Right forelimb (tissue), 1 donor: ENCODE measurements around the gene NGFR.

Experiments
- DNase-seq: peaks from one replicate; pipeline ENCODE4 v3.0.0-alpha.2; 2018

The NGFR gene

GRCh38 chr17:49494986-49495841 is at the start of gene NGFR:
NGFR (plus strand) TSS chr17:49495293; CDS start chr17:49495418, 125 bp downstream.
- DNase-seq: peak; percentile 85

- DNase-seq: no peak
Observed at GRCh38 chr17:49445591-49445990, 49.5 kb upstream of the NGFR start.

GRCh38 chr17:49447628-49448302 is 47.3 kb upstream of the NGFR start:
- no peak for DNase-seq

DNA sequence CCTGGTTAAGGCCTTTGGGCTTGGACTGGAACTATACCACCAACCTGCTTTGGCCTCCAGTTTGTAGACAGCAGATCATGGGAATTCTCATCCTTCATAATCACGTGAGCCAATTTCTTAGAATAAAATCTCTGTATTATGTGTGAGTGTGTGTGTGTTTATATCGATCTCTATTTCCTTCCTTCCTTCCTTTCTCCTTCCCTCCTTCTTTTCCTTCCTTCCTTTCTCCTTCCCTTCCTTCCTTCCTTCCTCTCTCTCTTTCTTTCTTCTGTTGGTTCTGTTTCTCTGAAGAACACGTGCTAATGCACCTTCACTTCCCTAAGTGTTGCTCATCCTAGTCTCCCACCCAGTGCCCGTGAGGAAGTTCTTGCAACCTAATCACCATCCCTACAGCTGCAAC is 44.9 kb upstream of the NGFR start:
- no peak for DNase-seq

DNA sequence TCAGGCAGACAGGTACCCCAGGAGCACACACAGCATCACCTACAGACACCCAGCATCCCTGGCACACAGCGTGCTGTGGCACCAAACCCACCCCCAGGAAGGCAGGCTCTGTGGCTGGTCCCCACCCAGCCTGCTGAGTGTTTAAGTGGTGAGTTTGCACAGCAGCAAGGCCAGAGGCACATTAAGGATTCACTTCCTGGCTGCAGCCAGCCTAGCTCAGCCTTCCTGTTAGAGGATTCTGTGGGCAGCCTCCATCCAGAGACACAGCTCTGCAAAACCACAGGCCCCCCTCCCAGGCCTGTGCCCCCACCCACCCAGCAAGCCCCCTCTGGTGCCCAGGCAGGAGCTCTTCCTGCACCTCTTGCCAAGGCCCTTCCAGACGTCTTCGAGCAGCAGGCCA is 44.4 kb upstream of the NGFR start:
- peak; percentile 44 for DNase-seq

GRCh38 chr17:49452201-49452600 is 42.9 kb upstream of the NGFR start:
- DNase-seq: no peak

DNA sequence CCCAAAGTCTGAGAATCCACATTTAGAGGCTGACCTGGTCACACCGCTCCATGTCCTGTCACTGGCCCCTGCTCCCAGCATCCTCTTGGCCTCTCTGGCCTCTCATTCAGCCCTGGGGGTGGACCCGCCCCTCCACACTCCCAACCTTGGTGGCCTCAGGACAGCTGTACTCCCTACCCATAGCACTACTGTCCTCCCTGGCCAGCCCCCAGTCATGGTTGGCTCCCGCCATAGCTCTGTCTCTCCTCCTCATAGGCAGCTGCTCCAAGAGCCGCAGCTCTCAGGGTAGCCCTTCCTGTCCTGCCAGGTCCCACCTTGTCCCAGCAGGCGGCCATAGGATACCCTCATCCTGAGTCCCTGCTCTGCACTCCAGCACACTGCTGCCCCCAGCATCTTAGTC is 42.4 kb upstream of the NGFR start:
- DNase-seq: no peak

DNA sequence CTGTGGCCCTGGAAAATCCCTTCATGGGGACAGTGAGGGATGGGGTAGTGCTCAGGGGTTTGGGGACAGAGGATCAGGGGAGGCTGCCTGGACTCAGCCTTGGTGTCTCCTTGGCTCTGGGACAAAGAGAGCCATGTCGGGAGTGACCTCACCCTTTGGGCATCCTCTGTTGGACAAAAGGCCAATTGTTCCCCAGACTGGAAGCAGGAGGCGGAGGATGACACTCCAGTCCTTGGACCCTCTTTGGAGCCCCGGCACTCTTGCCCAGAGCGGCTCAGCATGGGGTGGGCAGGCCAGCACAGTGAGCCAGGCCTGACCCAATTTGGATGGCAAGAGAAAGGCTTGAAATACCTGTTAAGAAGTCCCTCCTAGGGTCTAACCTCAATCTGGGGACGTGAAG is 41.0 kb upstream of the NGFR start:
- DNase-seq: no peak

DNA sequence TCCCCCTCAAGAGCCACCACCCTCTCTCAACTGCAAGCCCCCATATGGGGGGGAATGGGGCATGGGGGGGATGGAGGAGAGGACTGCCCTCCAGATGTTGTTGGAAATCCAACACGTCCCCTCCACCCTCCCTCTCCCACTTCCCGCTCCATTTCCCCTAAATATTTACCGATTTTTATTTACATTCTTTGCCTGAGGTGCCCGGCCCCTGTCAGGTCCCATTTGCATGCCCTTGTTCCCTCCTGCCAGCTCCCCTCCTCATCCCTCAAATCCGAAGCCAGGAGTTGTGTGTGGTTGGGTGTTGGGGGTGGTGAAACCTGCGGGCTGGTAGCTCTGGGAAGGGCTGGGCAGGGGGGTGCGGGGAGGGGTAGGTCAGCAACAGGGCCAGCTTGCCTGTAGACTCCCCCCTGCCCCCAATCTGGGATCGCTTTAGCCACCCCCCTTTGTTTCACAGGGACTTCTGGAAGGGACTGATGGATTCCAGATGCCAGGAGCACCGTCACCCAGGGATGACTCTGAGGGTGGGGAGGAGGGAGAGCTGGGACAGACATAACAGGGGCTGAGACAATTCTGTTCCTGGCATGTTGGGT is 39.7 kb upstream of the NGFR start:
- peak; percentile 60 for DNase-seq

- DNase-seq: peak; percentile 73
Observed at GRCh38 chr17:49456183-49456965, 38.7 kb upstream of the NGFR start.

DNA sequence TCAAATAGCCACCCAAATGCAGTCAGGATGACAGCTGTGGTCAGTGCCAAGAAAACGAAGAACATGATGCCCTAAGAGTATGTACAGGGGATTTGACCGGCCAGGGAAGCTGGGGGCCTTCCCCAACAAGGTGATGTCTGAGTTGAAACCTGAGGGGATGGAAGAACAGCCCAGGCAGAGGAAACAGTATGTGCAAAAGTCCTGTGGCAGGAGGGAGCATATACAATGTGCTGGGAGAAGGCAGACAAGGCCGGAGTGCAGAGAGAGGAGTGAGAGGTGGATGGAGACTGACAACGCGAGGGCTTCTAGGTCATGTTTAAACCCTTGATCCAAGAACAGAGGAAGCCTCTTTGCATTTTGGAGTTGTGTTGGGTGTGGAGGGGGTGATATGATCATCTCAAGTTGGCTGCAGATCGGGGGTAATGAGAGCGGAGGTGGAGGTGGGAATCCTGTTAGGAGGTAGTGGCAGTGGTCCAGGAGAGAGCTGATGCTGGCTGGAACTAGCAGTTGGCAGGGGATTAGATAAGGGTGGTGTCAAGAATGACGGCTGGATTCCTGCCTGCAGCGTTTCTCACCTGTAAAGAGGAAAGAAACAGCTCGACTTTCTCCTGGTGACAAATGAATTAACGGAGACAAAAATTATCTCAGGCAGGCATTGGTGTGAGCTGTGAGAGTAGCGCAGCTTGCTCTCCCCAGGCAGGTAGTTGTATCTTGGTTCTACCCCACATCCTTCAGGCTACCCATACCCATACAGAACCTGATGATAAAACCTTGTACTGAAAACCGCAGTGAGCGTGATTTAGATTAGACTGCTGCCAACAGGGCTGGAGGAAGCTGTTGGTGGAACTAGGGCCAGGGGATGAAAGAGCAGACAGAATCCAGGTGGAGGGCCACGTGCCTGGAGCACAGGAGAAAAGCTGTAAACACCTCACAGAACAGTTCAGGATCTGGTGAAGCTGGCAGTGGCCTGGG is 37.2 kb upstream of the NGFR start:
- no peak for DNase-seq

- no peak for DNase-seq
Observed at GRCh38 chr17:49459401-49459984, 35.6 kb upstream of the NGFR start.

GRCh38 chr17:49460401-49460800 is 34.7 kb upstream of the NGFR start:
- DNase-seq: no peak

DNA sequence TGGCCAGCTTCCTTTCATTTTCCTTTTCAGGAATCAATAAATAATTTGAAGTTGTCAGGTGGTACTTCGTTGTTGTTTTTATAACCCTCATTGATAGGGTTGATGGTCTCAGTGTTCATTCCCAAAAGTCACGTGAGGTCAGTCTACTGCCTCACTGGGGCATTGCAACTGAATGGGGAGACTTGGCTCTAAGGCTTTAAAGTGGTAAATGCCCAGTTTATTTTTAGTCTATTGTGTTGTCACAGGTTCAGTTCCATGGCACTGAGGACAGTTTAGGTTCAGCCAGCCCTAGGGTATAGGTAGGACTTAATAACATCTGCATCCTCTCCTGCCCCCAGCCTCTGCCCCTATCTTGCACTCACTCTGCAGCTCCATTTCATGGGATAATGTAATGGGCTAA is 33.5 kb upstream of the NGFR start:
- no peak for DNase-seq

- DNase-seq: no peak
Observed at GRCh38 chr17:49464049-49464448, 31.0 kb upstream of the NGFR start.

GRCh38 chr17:49465331-49465903 is 29.7 kb upstream of the NGFR start:
- peak; percentile 61 for DNase-seq

DNA sequence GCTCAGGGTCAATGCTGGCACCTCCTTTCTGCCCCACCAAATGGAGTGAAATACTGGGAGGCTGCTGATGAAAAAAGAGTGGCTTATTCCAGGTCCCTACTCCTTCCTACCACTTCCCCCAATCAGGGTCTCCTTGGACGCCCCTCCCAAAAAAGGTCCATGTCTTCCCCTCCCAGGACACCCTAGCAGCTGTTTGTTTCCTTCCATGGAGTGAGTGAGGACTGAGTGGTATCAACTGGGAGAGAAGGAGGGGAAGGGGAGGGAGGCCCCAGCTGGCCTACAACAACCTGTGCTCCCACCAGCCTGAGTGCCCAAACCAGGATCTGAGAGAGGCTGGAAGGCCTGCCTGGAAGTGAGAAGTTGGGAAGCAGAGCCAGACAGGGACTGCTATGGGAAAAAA is 28.7 kb upstream of the NGFR start:
- DNase-seq: no peak

- DNase-seq: no peak
Observed at GRCh38 chr17:49467175-49467574, 27.9 kb upstream of the NGFR start.

DNA sequence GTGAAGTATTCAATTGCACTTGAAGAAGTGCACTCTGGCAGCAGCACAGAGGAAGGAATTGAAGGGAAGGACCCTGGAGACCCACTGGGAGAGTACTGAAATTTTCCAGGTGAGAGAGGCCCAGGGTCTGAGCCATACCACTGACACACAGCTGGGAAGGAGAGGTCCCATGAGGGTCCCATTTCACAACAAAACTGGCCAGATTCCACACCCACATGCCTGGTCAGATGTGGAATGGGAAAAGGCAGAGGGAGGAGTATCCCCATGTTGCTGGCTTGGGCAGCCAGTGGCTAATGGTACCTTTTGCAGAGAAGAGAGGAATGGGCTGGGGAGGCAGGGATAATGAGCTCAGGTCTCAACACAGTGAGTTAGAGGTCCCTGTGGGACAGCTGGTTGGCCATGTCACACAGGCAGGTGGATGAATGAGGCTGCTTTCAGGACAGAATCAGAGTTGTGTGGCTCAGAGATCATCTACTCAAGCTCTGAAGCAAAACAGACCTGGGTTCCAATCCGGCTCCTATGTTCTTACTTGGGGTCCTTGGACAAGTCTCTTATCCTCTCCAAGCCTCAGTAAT is 26.2 kb upstream of the NGFR start:
- DNase-seq: no peak
